GM19025 (cell line): Measurements from ENCODE around the gene SCMH1.
"Not testable (repeated sequence)": the region's sequence is repeated elsewhere in the genome, so short reads cannot be mapped to it uniquely, and the experiment has no call there.

Experiments used
- ATAC-seq: cut with Tn5 transposase; IDR thresholded peaks from one replicate; pipeline ENCODE4 v1.9.1; 2021; ENCODE audit warnings: mild to moderate bottlenecking, low read depth, moderate library complexity; ENCODE audit not compliant: unreplicated experiment

Gene SCMH1

DNA sequence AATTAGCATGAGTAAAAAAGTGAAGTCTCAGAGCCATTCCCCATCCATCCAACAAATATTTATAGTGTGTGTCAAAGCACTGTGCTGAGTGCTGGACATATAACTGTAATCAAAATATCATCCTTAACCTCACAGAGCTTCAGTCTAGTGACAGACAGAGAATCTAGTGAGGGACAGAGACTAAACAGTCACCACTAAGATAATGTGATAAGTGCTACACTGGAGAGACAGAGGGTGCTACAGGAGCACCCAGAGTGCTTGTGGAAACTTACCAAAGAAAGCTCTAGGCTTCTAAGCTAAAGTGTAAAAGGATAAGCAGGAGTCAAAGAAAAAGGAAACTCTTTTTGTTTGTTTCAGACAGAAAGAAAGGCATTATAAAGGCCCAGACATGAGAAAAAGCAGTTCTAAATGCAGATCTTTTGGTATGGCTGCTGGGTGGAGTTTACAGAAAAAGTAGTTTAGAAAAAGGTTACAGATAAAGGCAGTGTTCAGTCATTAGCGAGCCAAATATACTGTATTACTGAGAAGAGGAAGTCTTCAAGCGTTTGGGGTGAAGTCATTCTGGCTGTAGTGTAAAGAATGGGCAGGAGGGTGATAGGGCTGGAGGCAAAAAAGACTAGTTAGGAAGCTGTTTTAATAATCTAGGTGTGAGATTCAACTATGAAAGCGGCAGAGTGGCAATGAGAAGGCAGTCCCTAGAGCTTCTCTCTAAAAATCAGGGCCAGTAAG lies 83.8 kb downstream of the SCMH1 start:
- ATAC-seq = no peak

DNA sequence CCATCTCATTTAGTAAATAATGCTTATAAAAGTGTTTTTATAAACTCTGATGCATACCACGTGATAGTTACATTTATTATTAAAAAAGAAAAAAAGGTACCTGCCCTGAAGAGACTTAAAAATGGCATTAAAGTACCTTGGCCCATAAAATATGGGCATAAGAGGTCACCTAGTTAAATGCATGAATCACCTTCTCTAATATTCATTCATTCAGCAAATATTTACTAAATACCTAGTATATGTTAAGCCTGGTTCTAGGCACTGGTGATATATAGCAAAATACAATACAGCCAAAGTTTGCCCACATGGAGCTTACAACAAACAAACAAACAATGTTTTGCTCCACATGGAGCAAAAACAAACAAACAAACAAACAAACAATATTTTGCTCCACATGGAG lies 87.0 kb downstream of the SCMH1 start:
- no peak for ATAC-seq

DNA sequence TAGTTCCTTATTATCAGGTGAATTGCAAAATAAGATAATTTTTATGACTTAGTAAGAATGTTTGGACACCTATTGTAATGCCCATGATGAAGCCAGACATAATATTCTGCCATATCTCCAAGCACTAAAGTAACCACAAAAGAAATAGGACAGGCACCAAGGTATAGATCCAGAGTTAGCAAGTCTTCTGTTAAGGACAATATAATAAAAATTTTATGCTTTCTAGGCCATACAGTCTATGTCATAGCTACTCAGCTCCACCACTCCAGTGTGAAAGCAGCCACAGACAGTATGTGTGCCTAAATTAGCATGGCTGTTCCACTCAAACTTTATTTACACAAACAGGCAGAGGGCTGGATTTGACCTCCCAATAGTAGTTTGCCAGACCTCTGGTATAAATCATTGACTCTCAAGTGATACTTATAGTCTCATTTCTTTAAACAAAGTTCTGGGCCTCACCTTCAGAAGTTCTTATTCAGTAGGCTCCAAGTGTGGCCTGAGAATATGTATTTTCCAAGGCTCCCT lies 88.3 kb downstream of the SCMH1 start:
- no peak for ATAC-seq

DNA sequence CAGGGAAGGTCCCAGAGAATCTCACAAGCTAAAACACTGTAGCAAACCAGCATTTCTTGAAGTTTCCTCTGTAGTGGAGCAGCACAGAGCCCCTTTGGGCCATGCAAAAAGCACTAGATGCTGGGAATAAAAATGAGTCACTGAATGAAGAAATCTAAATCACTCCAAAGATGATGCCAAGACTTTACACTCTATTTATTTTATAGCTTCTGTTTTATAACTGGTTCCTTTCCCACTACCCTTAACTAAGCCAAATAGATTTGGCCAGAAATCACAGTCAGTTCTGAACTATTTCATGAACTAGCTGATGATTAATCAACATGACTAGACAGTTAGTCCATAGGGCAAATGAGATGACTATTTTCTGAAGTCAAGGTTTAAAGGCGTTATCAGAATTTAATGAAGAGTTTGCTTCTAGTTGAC lies 89.5 kb downstream of the SCMH1 start:
- no peak for ATAC-seq

DNA sequence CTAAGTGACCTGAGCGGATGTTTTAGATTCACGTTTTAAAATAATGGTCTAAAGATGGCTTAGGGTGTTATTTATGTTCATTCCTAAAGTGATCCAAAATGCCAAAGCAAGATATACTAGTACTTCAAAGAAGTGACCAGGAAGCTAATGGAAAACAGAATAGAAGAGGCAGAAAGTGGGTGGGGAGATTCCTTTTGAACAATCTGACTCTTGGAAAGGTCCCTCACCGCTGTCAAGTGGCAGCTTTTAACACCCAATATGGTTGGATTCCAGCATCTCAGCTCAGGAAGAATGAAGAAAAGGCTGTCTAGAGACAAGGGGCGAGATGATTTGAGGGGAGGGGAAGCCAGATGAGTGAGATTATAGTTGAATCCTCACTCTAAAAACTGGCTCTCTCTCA lies 90.3 kb downstream of the SCMH1 start:
- ATAC-seq = no peak

DNA sequence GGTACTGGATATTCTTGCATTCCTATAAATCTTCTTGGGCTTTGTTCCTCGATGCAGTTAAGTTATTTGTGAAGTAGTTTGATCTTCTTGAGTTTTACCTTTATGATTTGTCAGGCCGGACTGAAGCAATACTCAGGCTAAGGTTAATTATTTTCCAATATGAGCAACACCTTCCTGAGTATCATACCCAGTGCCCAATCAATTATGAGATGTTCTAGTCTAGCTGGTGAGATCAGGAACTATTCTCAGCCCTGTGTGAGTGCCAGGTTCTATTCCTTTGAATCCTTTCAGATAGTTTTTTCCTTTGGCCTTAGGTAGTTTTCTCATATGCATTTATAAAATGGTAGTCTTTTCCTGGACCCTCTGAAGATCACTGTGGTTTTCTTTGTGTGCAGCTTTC lies 92.5 kb downstream of the SCMH1 start:
- ATAC-seq = no peak

DNA sequence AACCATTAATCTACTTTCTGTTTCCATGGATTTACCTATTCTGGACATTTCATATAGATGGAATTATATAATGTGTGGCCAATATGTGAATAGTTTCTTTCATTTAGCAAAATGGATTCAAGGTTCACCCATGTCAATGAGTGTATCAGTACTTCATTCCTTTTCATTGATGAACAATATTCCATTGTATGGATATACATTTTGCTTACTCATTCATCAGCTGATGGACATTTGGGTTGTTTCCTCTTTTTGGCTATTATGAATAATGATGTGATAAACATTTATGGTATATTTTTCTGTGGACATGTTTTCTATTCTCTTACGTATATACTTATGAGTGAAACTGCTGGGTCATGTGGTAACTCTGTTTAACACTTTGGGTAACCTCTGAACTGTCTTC lies 97.8 kb downstream of the SCMH1 start:
- no peak for ATAC-seq

DNA sequence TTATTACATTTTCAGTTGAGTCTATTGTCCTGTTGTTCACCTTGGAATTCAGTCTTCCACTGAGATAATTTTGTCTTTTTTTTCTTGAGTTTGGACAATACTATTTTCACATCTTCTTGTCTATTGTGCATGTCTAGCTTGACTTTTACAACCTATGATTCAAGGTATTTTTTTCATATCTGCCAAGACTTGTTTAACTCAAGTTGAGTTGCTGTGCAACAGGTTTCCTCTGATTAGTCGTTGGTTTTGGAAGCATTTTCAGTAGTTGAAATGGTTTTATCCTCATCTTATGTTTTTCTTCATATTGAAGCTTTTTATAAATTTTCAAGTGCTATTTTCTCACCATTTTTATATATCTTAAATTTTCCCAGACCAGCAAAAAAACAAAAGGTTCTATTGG lies 103.6 kb downstream of the SCMH1 start:
- ATAC-seq = no peak

DNA sequence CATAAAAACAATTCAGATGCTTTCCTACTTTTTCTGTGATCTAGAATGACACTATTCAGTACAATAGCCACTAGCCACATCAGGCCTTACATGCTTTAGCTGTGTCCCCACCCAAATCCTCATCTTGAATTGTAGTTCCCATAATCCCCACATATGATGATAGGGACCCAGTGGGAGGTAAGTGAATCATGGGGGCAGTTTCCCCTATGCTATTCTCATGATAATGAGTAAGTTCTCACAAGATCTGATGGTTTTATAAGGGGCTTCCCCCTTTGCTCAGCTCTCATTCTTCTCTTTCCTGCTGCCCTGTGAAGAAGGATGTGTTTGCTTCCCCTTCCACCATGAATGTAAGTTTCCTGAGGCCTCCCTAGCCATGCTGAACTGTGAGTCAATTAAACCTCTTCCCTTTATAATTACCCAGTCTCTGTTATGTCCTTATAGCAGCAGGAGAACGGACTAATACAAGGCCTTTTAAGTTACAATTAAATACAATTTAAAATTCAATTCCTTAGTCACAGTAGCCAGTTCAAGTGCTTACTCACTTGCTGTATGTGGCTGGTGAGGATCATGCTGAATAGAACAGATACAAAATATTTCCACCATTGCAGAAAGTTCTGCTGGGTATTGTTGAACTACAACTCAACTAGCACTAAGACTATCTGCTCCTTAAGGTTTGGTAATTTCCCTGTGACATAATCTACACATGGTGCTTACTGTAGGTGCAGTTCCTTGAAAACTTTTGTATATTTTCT lies 106.7 kb downstream of the SCMH1 start:
- ATAC-seq = no peak

DNA sequence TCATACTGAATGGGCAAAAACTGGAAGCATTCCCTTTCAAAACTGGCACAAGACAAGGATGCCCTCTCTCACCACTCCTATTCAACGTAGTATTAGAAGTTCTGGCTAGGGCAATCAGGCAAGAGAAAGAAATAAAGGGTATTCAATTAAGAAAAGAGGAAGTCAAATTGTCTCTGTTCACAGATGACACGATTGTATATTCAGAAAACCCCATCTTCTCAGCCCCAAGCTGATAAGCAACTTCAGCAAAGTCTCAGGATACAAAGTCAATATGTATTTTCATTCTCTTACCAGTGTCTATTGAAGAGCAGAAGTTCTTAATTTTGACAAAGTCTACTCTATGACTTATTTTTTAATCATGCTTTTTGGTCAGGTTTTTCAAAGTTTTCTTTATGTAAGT lies 107.8 kb downstream of the SCMH1 start:
- not testable (repeated sequence) for ATAC-seq

DNA sequence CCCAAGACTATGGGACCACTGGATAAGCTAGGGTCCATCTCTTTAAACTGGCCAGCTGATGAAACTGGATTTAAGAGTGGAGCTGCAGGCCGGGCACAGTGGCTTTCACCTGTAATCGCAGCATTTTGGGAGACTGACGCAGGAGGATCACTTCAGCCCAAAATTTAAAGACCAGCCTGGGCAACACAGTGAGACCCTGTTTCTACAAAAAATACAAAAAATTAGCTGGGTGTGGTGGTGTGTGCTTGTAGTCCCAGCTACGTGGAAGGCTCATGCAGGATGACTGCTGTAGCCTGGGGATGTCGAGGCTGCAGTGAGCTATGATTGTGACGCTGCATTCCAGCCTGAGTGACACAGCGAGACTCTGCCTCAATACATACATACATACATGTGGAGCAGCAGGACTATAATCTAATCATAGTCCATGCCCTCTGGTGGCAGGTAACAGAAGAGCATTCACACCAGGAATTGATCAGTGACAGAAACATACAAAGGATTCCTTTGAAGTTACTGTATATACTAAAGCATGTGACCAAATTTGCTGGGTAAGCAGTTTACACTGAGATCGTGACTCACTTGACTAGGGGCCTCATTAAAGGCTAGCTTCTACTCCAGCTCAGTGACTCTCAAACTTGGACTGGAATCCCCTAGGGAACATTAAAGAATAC lies 119.1 kb downstream of the SCMH1 start:
- ATAC-seq = no peak

DNA sequence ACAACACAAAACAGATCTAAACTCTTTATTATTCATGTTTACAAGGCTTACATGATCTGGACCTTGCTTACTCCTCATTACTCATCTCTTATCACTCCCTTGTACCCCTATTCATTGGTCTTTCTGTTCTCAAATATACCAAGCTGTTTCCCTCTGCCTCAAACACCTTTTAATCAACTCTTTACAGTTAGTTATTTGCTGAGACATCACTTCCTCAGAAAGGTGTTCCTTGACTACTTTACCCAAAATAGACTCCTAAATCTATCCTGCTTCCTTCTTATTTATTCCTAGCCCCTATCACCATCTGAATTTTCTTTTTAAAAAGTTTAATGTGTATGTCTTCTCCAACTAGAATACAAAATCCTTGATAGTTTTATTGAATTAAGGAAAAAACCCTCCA lies 120.0 kb downstream of the SCMH1 start:
- no peak for ATAC-seq

DNA sequence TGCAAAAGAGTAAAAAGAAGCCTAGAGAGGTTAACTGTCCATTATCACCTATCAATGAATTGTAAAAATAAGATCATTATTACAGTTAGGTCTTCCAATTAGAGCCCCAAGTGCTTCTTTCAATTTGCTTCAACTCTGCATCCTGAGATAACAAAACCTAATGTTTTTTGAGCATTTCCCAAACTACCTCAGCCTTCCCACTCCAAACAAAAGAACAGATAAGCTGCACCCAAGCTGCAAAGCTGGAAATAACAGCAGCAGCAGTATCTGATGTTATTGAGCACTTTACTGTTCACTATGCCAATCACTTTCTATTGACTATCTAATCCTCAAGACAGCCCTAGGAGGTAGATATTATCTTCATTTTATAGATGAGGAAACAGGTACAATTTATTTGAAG lies 123.5 kb downstream of the SCMH1 start:
- ATAC-seq = no peak

DNA sequence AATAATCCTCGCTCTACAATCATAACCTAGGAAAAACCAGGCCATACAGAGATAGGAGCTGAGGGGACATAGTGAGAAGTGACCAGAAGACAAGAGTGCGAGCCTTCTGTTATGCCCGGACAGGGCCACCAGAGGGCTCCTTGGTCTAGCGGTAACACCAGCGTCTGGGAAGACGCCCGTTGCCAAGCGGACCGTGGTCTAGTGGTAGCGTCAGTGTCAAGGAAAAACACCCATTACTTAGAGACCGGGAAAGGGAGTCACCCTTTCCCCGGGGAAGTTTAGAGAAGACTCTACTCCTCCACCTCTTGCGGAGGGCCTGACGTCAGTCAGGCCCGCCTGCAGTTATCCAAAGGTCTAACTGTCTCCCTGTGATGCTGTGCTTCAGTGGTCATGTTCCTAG lies 124.9 kb downstream of the SCMH1 start:
- ATAC-seq = not testable (repeated sequence)

DNA sequence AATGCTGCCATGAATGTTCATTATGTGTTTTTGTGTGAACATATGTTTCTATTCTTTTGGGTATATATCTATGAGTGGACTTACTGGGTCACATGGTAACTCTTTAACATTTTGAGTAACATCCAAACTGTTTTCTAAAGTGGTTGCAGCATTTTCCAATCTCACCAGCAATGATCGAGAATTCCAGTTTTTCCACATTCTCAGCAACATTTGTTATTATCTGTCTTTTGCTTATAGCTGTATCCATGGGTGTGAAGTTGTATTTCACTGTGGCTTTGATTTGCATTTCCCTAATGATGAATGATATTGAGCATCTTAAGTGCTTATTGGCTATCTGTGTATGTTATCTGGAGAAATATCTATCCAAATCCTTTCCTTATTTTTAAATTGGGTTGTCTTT lies 131.4 kb downstream of the SCMH1 start:
- ATAC-seq = no peak

DNA sequence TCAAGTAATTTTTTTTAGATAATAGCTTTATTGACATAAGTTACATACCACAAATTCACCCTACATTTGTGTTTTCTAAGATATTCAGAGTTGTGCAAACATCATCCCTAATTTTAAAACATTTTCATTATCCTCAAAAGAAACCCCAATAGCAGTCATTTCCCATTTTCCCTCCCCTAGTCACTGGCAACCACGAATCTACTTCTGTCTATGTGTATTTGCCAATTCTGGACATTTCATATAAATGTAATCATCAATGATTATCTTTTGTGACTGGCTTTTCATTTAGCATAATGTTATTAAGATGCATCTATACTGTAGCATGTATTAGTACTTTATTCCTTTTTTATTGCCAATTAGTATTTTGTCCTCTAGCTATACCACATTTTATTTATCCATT lies 131.8 kb downstream of the SCMH1 start:
- ATAC-seq = no peak

DNA sequence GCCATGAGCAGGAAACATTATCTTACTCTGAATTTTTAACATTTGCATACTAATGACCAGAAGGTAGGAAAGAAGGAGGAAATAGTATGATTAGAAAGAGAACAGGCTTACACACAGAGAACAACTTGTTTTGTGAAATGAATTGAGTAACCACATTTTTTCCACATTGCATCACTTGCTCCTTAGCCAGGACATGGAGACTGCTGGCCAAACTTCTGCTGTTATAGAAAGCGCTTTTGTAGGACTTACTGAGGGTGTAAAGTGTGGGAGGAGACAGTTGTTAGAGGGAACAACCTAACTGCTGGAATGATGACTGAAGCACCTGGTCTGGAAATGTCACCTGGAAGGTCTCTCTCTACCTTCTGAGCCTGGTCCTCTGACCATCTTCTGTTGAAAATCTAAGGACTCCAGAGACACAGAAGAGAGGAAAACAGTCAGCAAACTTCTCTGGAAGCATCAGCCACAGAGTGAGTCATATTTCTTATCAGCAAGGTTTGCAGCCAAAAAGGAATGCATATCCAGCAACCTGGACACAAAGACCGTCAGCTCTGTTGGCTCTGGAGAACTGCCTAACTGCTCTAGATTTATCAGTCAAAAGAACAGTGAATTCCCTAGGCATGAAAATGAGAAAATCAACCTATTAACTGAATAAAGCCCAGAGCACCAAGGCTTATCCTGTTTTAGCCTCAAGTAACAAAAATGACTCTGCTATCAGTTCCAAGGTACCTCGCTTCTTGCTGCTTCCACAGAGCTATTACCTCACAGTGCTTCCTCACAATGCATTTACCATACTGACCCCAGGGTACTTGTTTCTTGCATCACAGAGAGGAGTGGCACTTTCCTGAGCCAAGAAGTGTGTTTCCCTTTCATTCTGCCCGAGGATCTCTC lies 132.6 kb downstream of the SCMH1 start:
- ATAC-seq = no peak

DNA sequence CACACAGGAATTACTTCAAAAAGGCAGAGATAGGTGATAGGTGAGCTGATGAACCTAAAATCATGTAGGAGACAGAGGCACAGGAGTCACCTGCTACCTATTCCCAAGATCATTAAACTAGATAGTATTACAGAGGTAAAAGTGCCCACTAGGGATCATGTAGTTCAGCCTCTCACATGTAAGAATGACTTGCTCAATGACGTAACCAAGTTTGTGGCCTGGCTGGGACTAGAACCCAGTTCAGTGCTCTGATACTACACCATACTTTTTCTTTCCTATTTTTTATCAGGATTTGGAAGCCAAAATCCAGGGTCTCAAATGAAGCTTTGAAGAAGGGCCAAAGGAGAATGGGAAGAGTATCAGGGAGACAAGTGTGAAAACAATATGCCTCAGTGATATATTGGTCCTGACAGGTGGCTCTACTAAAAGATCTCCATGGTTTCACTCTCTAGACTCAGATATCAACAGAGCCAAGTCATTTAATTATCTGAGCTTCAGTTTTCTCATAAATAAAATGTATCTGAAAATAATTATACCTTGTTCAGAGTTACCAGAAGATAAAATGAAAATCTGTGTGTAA lies 133.3 kb downstream of the SCMH1 start:
- no peak for ATAC-seq

DNA sequence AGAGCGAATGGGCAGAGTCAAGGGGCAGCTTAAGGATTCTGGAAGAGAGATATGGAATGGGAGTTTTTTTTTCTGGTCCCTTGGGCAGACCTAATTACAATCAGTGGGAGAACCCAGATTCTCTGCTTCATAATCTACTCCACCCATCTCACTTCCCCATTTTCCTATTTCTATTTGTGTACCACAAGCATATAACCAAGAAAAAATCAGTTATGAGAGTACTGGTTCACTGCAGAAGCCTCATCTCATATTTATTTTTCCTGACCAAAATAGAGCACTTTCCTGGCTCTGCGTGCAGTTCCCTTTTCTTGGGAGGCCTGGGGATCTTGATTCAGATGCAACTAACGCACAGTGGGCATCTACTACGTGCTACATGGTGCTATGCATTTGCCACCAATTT lies 138.3 kb downstream of the SCMH1 start:
- ATAC-seq = no peak

DNA sequence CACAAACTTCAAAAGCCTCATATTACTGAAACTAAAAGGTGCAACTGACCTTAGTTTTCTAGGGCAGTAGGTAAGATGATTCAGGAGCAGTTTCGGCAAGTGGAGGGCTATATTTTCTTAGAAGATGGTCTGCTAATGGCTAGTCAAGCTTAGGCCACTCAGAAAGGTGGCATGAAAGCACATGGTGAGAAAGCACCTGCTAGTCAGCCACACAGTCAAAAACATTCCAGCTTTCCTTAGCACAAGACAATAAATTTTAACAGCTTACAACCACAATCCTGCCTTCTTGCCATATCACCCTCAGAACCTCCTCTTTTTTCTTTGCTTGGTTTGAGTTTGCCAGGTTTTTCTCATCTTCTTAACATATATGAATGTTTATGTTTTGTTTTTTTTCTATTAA lies 139.5 kb downstream of the SCMH1 start:
- ATAC-seq = no peak
